PC-3 (cell line): ENCODE results near the gene ANG.

ENCODE experiments used
- CTCF ChIP-seq: fragments of 300-600 bp; sonication (generic); conservative IDR thresholded peaks from 2 replicates; pipeline ENCODE4 v1.5.1; 2017; ENCODE audit warnings: antibody characterized with exemption, low read depth, mild to moderate bottlenecking, low read length
- EZH2phosphoT487 ChIP-seq: fragments of 300-600 bp; sonication (generic); IDR thresholded peaks from 2 replicates; pipeline ENCODE4 v1.6.1; 2018; ENCODE audit warnings: mild to moderate bottlenecking, antibody characterized with exemption, low read length, borderline replicate concordance

- TF ChIP-seq CTCF (no peak), EZH2phosphoT487 (no peak)
Measured at GRCh38 chr14:20734430-20734806, 45.9 kb downstream of the ANG start.
